HG03432 (cell line): Measurements from ENCODE around the gene CTDSPL.

Source experiments
- ATAC-seq: cut with Tn5 transposase; IDR thresholded peaks from one replicate; pipeline ENCODE4 v1.9.1; 2021; ENCODE audit warnings: mild to moderate bottlenecking, moderate library complexity; ENCODE audit not compliant: unreplicated experiment

Gene CTDSPL

DNA sequence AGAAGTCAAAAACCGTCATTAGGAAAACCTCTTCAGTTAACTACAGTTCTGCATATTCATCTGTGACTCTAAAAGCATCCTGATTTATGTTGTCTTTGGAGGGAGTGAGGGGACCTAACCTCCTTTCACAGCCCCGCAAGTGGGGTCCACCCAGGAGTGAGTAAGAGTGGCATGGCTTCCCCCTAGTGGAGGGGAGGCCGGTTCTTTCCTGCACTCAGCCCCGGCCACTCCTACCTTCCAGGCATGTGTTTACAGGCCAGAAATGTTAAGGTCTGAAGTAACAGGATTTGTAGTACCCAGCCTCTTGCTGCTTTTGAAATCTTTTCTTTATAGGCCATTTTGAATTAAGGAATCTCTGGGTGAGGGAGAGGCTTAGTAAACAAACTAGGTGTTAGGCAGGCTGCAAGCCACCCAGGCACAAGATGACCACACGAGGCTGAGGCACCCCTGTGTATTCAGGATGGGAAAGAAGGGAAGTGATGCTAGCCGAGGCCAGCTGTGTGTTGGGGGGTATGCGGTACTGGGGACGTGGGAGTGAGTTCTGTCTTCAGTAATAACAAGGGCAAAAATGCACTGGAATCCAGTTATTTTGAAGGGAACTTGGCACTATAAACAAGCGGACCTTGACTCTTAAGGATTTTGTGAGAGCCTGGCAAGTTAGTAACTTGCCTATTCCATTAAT is 50.5 kb downstream of the CTDSPL start:
- ATAC-seq: no peak

DNA sequence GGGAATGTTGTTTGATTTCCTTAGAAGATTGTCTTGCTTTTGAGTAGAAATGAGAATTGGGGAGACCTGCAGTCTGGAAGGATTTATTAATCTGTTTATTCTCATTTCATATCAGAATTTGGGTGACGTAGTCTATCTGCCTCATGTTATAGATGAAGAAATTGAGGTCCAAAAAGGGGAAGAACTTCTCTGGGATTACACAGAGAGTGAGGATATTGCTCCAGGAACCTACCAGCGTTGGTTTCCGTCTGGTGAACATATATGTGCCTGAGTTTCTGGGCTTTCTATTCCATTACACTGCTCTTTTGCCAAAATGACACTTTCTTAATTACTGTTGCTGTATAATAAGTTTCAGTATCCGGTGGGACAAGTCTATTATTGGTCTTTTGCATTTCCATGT is 51.8 kb downstream of the CTDSPL start:
- no peak for ATAC-seq

DNA sequence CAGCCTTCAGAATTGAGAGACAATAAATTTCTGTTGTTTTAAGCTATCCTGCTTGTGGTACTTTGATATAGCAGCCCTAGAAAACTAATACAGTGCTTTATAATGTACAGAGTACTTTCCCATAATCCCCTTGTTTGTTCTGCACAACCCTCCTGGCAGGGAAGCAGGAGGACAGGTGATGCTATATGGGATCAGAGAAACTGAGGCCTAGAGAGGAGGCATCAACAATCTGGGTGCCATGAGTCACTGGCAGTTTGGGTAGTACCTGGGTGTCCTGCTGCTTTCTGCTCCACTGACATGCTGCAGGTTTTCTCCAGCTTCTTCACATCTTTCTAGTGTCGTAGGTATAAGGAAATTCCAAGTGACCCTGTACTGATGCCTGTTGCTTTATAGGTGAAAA is 55.0 kb downstream of the CTDSPL start:
- ATAC-seq: no peak

DNA sequence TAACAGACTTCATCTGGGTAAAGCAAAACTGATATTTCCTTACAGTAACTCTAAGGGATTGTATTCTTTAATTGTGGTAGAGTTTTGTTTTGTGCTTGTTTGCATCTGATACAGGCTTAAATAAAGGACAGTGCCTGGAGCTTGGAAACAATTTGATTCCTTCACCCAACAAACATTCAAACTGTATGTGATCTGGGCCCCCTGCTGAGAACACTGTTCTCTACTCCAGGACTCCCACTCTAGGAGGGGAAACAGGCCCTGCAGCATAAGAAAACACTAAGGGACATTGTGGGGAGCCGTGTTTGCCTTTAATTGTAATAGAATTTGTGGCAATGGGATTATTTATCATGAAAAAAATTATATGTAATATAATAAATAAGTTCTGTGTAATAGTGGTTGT is 56.9 kb downstream of the CTDSPL start:
- ATAC-seq: no peak

DNA sequence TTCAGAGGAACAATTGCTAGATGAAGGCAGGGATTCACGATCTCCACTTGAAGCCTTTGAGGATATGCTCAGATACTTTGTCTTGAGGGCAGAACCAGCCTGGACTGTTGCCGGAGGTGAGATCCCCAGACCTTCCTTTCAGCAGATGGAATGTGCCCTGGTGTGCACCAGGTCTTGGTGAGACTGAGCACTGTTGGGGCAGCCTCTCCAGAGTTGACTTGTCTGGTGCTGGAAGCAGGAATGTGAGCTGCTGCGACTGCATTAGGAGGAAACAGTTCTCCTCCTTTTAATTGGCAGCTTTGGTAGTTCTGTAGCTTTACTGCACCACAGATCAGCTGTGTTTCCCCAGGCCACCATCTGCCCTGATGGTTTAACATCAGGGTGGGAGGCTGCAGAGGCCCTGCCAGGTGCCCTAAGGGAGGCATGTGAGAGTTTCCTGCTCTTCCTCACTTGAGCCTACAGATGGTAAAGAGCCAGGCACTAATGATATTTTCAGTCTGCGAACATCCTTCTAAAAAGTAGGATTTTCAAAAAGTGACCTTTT is 58.5 kb downstream of the CTDSPL start:
- no peak for ATAC-seq

DNA sequence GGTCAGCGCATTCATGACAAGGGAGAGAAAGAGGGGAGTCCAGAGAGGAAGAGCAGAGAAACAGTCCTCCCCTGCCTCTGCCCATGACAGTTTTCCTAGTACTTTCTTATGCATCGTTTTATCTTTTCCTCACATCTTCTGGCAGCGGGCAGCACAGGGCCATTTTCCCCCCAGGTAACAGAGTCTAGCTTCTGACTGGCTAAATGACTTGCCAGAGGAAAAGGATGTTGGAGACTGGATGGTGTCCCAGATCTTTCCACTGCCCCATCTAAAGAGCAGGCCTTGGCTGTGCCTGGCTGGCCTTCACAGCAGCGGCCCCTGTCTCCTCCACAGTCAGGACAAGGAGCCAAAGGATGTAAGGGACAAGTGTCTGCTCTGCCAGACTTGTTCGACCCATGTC is 59.3 kb downstream of the CTDSPL start:
- ATAC-seq: no peak

DNA sequence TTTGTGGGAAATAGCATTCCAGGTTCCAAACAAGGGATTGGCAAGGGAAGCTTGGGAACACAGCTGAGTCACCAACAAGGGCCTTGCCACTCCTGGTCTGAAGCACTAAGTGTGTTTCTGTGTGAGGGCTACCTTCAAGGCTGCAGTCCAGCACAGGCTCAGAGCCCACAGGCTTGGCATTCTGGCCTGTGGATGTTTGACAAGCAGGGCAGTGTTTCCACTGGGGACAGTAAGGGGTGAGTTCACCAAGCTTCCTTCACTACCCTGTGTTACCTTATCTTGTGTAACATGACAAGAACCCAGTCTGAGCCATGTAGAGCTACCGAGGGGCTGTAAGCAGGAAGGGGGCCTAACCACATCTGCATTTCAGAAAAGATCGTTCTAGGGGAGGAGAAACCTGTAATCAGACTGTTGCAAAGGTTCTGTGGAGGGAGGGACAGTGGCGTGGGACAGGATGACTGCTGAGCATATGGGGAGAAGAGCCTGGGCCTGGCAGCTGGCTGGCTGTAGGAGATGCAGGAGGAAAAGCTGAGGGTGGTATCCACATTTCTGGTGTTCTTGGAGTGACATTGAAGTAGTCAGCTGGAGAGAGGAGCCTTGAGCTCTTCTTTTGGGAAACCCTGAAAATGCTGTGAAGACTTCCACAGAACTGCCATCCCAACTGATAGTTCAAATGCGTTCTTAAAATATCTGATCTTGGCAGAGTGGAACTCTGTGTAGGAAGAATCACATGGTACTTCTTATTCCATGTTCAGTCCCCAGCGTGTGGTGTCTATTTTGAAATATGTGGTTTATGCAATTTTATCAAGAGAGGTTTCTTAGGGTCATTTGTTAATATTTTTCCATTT is 61.3 kb downstream of the CTDSPL start:
- no peak for ATAC-seq

DNA sequence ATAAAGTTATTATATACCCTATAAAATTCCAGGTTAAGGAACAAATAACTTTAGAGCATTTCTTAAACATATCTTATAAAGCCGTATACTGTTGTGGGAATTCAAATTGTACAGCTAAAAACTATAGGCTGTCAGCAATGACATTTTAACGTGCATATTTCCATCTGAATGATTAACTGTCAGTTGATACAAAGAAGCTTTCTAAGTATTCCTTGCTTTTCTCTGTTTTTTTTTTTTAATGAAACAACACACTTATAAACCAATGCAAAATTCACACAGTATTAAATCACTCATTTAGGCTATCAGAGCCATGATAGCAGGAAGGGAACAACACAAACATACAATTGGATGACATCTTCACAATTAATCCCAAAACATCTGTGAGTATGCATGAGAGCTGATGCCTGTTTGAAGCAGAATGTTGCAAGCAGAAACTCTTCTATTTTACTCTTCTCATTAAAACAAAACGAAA is 61.9 kb downstream of the CTDSPL start:
- no peak for ATAC-seq

DNA sequence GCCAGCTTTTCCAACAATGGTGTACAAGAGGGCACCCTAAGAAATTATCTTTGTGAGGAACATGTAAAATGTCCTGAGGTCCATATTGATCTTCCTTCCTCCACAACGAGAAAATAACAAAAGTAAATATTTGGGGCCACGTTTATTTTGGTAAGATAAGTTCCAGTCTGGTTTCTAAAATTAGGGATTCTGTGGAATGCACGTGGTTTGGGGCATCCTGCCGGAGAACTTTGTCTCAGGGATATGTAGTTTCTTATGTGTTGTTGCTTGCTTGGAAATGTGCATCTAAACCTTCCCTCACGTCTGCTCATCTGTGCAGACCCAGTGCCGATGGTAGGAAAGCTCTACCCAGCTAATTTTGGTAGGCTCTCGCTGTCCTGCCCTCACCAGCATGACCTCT is 62.8 kb downstream of the CTDSPL start:
- ATAC-seq: no peak

DNA sequence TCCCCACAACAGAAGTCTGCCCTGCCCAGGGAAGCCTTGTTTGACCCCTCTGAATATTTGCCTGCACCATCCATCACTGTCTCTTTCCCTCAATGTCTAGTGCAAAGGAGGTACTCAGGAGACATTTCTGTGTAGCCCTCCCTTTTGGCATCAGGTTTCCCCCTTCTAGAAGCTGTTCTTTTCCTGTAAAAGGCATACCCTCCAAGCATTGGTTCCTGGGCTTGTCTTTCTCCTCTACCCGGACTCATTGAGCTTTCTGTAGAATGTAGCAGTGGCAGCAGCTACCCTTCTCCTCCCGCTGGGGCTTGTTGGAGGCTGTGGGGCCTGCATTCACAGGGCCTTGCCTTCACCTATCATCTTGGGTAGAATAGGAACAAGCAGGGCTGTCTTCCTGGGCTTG is 63.5 kb downstream of the CTDSPL start:
- ATAC-seq: no peak

DNA sequence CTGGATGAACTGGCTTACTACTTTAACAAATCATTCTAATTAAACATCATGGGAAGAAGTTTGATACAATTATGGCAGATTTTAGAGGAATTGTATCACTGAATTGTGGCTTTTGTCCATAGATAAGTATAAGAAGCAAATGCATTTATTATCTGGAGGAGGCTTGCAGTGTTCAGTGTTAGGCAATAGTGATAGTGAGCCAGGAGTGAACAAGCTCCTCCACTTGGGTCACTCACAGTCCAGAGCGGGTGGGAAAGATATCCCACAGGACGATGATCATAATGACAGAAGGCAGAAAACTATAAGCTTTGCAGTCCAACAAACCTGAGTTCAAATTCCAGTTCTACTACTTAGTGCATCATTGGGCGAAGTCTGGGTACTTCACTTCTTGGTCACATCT is 64.9 kb downstream of the CTDSPL start:
- ATAC-seq: no peak

DNA sequence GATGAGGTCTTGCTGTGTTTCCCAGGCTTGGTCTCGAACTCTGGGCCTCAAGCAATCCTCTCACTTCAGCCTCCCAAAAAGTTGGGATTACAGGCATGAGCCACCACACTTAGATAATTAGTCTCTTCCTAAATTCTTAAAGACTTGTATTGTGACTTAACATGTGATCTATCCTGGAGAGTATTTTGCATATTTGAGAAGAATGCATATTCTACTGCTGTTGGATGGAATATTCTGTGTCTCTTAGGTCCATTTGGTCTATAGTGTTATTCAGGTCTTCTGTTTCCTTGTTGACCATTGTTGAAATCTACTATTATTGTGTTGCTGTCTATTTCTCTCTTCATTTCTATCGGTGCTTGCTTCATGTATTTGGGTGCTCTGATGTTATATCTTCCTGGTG is 68.8 kb downstream of the CTDSPL start:
- no peak for ATAC-seq

DNA sequence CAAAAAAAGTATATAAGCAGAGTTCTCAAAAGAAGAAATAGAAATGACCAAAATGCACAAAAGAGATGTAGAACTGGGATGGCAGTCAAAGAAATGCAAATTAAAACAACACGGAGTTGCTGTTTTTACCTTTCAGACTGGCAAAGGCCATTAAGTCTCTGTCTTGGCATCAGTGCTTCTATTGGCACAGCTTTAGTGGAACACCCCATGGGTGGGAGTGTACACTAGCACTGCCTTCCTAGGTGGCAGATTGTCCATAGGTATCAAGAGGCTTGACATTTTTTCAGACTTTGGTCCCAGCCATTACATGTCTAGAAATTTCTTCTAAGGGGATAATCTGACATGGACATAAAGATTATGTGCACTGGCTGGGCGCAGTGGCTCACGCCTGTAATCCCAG is 70.8 kb downstream of the CTDSPL start:
- no peak for ATAC-seq

DNA sequence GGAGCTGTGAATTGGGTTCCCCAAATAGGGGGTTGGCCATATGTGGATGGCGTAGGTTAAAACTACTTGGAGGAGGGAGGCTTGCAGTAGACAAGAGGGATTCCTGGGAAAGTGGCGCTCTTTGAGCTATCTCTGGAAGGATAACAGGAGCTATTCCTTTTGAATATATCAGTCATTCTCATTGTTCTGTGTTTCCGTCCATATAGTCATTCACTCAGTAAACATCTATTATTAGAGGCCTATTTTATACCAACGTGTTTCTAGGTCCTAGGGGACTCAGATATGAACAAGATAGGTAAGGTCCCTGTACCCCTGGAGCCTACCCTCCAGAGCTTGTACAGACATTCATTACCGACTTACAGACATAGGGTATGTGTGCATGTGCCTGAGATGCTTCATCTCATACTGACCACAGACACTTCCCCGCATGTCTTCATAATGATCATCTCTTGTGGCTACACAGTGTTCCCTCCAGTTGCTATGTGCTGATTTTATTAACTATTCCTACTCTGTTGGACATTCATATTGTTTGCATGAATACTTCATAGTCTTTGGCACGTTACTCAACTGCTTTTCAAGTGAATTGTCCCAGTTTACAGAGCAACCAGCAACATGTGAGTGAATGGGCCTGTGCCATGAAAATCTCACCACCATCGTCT is 73.1 kb downstream of the CTDSPL start:
- ATAC-seq: no peak

DNA sequence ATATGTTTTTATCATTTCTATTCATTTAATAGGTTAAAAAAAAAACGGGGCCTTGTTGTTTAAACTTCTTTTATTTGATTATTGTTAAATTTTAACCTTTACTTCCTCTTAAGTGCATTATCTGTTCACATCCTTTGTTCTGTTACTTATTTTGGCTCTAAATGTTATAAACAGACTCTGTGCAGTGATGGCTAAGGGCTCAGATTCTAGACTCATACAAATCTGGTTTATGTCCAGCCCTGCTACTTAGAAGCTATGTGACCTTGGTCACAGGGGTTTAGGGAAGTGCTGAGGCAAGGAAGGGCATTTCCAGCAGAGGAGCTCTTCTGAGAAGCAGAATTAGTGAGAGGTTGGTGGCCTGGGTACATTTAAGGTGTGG is 73.6 kb downstream of the CTDSPL start:
- no peak for ATAC-seq

DNA sequence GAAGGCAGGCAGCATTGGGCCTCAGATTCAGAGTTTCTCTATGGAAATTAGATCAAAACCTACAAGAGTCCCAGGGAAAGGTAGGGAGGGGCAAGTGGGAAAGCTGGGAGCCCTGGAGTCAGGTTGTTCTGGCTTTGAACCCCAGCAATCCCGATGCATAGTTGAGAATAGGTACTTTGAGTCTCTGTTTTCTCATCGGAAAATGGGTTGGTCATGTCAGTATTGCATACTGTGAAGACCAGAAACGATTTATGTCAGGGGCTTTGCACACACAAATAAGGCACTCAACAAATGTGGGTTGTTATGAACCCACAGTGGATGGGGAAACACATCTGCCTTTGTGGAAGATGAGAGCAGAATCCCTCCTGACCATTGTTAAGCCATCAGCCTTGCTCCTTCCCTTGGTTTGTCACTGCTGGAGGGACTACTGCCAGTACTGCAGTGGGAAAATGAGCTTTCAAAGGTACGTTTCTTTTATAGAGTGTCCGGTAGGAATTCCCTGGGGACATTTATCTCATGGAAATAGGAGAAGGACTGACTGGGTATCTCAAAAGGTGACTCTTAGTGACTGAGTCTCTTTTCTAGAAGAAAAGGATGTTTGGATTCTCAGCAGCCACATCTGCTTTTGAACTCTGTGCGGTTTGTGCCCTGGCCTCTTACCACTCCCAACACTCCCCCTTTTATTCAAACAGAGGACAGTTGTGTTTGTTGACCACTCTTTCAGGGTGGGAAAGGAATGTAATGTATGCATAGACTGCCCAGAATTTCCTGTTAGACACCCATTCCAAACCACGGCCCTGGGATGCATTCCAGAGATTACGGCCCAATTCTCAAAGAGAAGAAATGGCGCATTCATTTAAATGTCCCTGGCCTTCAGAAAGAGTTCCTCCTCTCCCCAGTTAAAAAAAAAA is 74.3 kb downstream of the CTDSPL start:
- no peak for ATAC-seq

DNA sequence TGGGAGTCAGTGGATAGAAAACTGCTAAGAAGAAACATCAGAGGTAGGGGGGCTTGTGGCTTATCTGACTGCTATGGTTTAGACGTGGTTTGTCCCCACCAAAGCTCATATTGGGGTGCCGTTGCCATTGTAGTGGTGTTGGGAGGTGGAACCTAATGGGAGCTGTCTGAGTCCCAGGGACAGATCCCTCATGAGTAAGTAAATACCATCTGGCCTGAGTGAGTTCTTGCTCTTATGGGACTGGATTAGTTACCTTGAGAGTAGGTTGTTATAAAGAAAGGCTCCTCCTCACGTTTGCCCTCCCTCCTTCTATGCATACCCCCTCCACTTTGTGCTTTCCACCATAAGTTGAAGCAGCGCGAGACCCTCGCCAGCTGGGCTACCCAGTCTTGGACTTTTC is 75.5 kb downstream of the CTDSPL start:
- ATAC-seq: no peak

DNA sequence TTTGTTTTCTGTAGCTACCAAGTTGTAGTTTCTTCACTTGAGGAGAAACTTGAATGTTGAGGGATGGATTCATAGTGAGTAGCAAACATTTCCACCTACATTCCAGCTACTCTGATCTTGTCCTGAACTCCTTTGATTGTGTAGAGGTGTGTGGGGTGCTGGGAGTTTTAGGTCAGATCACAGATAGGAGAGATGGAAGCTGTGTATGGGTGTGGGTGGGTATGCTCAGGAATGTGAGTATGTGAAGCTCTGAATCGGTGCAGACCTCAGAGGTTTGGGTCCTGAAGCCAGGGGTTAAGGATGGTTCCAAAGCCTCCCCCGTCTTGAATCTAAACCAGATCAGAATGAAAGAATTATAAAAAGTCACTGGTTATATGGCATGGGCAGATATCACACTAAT is 76.3 kb downstream of the CTDSPL start:
- no peak for ATAC-seq

DNA sequence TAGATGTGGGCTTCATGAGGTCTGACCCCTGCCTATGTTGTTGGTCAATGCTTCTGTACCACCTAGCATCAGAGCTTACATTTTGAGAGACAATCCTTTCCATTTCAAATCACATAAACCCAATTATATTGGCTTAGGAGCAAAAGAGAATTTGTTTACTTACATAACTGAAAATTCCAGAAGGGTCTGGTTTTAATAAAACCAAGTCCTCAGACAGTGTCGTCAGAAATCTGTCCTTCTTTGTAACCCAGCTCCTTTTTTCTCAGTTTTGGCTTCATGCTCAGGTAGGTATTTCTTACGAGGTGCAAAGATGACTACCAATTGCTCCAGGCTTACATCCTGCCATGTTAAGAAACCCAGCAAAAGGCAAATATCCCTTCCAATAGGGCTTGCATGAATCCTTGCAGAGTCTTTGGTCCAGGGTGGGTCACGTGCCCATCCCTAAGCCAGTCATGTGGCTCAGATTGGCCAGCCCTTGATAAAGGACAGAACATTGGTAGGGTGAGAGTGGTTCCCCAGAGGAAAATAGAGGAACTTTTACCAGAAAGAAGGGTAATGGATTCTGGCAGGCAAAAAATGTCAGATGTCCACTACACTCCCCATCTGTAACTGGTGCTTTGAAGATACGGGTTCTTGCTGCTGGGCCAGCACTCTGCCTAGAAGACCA is 78.7 kb downstream of the CTDSPL start:
- no peak for ATAC-seq
